Stimulated activated CD4-positive, alpha-beta T cell treated with anti-CD3 and anti-CD28 coated beads, Interleukin-15, amount 100 ng/mL, for 1 hour (primary cell): ENCODE data around the gene SELENOK.

ENCODE experiments used
- DNase-seq, 2 donors: peaks; one replicate each; pipeline ENCODE4 v3.0.0-alpha.2; 2020; ENCODE audit warnings: low read depth in 1 of 2, low spot score in 1 of 2

The SELENOK gene

GRCh38 chr3:53843195-53844177 lies 48.2 kb downstream of the SELENOK start:
- no peak for DNase-seq

GRCh38 chr3:53842436-53843194 lies 49.0 kb downstream of the SELENOK start:
- DNase-seq = no peak

GRCh38 chr3:53841296-53841695 lies 50.4 kb downstream of the SELENOK start:
- no peak for DNase-seq

GRCh38 chr3:53837331-53837730 lies 54.3 kb downstream of the SELENOK start:
- no peak for DNase-seq

- DNase-seq = no peak
Observed at GRCh38 chr3:53836084-53836872, 55.4 kb downstream of the SELENOK start.

- DNase-seq = no peak
Observed at GRCh38 chr3:53835257-53835656, 56.4 kb downstream of the SELENOK start.

DNA sequence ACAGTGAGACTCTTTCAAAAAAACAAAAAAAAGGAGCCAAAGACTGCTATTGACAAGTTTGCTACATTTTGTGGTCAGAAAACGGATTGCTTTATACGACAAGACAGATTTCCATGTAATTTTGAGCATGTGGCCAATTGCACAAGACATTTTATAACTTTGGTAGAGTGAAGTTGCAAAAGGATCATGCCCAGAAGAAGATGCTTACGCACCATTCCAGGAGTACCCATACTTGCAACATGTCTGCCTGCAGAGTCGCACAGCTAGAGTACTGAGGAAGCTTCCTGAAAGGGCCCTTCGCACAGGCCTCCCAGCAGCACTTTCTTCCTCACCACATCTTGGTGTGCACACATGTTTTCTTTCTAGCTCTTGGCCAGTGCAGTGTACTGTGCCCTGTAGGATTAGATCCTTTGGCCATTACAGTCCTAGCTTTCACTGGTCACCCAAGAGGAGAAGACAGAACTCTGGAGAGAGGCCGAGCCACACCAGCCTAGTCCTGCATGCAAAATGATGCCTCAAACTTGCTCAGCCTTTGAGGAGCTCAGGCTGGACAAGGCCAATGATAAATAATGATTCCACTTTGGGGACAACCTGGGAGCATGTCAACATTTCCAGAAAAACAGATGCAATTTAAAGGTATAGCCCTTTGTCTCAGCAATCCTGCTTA lies 57.1 kb downstream of the SELENOK start:
- no peak for DNase-seq
